GM18505 (cell line): ENCODE data around the gene ANKLE1.

Experiments used
- ATAC-seq: cut with Tn5 transposase; IDR thresholded peaks from one replicate; pipeline ENCODE4 v1.9.1; 2021; ENCODE audit not compliant: unreplicated experiment
- POLR2A ChIP-seq: IDR thresholded peaks from 4 replicates; pipeline ENCODE4 v1.6.1; 2011; ENCODE audit warnings: borderline replicate concordance; ENCODE audit not compliant: insufficient read depth, insufficient read length; ENCODE audit errors: extremely low read depth

Gene ANKLE1

DNA sequence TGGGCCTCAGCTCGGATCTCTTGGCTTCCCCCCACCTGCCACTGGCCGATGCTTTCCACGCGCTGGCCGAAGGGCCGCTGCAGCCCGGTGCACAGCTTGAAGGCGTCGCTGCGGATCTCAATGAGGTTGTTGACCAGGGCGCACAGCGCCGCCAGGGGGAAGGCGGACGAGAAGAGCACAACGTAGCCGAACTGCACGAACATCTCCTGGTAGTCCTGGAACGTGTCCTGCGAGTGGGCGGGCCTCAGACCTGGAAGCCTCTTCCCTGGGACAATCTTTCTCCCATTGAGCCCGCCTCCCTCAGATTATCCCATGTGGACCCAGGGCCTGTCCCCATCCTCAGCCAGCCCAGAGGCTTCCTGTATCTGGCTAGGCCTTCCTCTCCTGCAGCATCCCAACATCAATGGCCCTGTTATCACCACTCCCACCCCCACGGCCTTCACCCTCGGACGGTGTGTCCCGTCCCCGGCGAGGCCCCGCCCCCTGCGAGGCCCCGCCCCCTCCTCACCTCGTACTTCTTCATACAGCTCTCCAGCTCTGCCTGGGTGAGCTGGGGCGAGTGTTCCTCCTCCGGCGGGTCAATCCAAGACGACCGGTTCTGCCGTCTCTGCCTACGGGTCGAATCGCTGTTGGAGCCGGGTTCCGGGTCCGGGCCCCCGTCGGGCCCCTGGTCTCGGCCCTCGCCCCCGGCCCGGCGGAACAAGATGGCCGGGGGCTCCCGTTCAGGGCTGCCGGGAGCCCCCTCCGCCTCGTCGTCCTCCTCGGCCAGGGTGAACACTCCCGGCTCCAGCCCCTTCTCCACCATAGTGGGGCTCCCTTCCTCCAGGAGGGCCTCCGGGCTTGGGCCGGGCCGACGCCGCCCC is 46.2 kb downstream of the ANKLE1 start:
- no peak for TF ChIP-seq POLR2A
- no peak for ATAC-seq

DNA sequence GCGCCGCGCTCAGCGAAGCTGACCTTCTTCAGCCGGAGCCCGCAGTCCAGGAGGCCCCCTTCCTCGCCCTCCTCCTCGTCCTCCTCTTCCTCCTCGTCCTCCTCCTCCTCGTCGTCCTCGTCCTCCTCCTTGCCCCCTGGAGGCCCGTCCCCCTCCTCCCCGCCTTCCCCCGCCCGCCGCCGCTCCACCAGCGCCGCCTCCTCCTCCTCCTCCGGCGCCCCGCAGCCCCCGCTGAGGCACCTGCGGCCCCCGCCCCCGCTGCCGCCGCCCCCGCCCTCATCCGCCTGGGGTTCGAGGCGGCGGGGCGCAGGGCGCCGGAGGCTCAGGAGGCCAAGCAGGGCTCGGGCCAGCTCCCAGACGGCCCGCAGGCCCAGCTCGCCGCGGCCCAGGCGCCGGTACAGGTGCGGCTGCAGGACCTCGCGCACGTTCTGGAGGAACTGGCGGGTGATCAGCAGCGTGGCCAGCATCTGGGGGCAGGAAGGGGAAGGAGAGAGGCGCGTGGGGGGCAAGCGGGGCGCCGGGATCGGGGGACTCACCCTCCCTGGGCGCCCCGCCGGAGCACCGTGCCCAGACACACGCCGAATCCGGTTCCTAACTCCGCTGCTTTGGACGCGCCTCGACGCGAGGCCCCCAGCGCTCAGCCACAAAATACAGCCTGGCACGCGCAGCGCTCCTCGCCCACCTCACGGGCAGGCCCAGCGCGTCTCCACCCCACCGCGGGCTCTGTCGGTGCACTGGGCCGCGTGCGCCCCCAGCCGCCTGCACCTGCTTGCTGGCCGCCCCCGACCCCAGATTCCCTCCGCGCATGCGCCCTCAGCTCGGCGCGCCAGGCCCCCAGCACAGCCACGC is 47.0 kb downstream of the ANKLE1 start:
- ATAC-seq = no peak
- no peak for TF ChIP-seq POLR2A

DNA sequence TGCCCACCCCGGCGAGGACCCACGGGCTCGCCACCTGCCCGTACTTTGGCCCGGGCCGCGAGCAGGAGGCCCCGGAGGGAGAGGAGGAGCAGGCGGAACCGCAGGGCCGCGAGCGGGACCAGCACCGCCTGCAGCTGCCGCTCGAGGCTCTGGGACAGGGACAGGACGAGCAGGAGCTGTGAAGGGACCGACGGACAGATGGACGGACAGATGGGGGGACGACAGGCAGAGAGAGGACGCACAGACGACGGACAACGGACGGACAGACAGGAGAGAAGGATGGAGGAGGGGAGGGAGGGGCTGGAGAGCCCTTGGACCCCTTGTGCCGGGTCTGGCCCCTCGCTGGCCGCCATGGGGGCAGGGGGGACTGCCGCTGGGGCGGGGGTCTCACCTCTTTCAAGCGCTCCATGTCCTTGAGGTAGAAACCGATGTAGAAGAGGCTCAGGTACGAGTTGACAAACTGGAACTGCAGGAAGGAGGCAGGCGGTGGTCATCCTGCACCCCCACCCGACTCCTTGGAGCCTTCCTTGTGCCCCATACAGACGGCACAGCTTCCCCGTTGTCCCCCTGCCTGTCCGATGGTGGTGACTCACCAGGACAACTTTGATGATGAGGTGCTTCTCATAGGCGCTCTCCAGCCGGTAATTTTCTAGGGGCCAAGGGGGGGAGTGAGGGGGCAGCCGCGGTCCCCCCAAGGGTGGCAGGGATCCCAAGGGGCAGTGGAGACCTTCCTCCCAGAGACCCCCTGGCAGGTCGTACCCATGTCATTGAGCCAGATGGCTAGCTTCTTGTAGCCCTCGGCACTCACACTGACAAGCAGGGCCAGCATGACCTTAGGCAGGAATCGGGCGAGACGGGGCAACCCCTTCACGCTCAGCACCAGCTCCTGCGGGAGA is 47.9 kb downstream of the ANKLE1 start:
- TF ChIP-seq POLR2A = no peak
- ATAC-seq = no peak

DNA sequence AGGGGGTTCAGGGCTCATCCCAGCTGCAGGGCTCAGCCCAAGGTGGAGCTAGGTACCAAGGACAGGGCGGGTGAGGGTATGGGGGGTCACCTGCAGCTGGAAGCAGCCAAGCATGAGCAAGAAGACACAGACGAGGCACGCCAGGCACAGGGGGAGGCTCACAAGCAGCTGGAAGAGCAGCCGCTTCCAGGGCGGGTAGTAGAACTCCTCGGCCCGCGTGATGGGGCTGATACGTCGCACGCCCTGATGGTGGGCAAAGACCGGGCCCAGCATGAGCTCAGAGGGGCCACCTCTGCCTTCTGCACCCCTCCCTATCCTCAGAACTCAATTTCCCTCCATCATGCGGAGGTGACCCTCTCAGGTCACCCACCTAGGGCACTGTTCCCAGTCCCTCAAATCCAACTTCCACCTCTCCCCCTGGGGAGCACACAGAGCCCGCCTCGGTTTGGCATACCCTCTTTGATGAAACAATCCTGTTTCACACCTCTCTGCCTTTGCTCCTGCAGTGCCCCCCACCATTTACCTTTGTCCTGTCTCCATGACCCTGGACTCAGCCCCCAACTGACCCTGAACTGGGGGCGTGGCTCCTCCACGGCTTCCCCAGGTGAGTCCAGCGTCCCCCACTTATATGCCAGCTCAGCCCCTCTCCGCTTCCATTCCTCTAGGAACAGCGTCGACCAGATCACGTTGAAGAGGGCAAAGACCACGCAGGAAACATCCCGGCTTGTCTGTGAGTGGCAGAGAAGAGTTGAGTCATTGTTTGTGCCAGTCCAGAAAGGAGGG is 48.8 kb downstream of the ANKLE1 start:
- TF ChIP-seq POLR2A = no peak
- ATAC-seq = no peak

DNA sequence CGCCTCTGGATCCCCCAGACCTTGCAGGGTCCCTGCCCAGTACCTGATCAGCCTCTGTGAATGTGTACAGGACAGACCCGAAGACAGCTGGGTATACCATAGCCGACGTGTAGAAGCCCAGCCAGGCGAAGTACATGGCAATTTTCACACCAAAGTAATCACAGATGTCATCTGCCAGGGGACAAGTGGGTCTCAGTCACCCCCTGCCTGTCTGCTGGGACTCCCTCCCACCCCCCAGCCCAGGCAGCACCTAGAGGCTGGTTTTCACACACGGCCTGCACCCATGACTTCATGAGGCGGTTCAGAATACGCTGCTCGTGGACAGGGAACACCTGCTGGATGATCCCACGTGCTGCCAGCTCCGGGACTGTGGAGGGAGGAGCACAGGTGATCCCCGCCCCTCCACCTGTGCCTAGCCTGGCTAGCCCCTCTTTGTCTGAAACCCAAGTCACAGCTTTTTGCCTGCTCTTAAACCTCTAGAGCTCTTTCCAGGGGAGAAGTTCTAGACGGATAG is 49.4 kb downstream of the ANKLE1 start:
- TF ChIP-seq POLR2A = no peak

DNA sequence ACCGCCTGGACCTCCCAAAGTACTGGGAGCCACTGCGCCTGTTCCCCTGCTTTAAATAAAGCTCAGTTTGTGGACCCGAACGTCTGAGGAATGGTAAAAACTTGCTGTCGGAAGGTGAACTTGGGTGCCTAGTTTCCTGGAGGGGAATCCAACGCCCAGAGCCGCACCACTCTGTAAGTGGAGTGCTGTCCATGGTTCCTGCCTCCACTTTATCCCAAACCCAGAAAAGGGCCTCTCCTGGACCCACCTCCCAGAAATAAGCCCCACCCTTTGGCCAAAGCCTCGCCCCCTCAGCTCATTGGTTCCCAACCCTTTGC is 50.6 kb downstream of the ANKLE1 start:
- no peak for TF ChIP-seq POLR2A

More for the DNA sequence above, 49.4 kb downstream of the ANKLE1 start:
- ATAC-seq = no peak

DNA sequence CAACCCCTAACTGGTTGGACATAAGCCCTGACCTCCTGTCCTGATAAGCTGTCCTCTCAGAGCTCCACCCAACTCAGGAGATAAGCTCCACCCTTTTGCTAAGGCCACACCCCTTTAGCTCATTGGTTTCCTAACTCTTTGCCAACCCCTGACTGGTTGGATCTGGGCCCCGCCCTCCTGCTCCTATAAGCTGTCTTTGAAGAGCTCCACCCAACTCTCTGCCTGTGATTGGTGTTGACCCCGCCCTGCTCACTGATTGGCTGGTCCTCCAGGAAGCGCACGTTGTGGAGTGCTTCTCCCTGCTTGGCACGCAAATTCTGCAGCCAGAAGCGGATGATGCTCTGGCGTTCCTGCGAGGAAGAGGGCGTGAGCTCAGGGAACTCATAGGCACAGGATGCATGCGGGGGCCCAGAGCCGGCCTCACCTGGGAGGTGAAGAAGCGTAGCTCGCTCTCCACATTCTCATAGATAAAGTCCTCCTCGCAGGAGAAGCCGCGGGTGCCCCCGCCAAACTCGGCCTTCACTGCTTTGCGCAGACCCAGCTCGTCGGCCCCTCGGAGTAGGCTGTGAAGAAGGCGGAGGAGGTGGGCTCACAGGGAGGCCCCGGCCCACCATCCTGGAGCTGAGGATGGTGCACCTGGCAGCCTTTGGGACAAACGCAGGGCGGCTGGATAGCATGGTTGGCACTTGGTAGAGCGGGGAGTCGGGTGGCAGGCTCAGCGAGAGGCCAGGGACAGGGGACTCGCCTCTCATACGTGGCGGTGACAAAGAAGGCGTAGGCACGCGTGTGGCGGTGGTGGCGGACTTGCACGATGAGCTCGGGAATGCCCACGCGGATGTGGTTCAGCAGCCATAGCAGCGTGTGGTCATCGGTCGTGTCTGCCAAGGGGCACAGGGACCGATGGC is 51.2 kb downstream of the ANKLE1 start:
- no peak for ATAC-seq
- no peak for TF ChIP-seq POLR2A

More for the DNA sequence above, 50.6 kb downstream of the ANKLE1 start:
- no peak for ATAC-seq

DNA sequence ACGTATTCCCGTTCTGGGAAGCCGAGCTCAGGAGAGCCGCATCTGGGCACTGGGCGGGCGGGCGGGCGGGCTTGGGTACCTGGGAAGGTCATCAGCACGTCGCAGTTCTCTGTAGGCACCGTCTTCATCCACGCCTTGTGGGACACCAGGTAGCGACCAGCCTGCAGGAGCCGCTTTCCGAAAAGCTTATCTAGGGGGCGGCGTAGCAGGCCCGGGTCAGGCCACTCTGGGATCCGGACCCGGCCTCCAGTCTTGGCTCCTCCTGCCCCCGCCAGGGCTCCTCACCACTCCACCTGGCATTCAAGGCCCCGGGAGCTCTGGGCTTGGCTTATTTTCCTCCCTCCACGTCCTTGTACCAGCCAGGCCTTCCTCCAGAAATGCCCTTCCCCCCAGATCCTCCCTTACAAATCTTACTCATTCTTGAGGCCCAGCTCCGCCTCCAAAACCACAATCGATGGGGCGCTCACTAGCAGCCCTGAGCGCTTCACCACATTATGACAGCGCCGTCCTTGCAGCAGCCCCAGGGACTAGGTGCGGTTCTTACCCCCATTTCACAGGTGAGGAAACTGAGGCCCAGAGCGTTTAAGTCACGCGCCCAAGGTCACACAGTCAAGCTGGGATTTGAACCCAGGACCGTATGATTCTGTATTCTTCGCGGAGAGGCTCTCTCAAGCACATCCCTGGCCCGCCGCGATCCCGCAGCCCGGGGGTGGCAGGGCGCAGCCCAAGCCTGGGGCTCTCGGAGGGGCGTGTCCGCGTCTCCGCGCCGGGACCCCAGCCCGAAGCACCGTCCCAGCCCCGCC is 52.1 kb downstream of the ANKLE1 start:
- TF ChIP-seq POLR2A = no peak
- ATAC-seq = no peak

DNA sequence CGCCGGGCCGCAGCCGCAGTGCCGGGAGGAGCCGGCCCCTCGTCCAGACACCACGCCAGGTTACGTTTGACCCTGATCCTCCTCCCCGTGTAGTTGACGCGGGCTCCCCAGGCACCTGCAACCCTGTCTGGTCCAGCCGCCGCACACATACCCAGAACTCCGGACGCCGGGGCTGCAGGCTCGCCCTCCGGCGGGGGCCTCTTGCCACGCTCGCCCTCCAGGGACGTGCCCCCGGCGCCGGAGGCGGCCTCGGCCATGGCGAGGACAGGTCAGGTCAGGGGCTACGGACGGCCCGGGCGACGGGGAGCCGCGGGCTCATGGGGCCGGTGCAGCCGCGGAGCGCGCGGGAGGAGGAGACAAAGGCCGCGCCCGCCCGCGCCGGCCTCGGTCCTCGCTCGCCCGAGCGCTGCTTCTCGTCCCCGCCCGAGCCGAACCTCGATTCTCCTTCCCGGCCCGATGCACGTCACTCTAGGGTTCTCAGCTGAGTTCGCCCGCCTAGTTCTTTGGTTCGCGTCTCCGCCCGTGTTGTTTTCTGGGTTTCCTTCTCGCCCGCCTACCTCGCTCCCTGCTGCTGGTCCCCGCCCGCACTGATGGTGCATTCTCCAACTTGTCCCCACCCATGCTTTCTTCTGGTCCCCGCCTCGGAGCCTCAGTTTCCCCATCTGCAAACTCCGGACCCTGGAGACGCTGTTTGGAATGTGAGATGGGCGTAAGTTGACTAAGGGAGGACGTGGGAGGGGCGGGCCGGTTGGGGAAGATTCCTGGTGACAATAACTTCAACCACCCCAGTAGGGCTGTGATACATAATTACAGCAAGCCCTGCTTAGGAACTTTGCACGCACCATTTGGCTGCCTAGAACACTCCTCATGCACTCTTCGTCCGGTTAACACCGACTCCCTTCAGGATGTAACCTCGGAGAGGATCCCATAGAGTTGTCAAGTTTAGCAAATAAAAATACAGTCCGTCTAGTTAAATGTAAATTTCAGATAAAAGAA is 53.0 kb downstream of the ANKLE1 start, which contains the start of gene ANO8:
Gene ANO8 (minus strand): TSS at position 442 of the 996 bp plus-strand sequence. CDS start 185 bp downstream, at position 257.
- TF ChIP-seq POLR2A = peak; percentile 23
- ATAC-seq = peak; percentile 52
